HG03060 (cell line): ENCODE measurements around the gene ATP13A2.

Experiments
- ATAC-seq: cut with Tn5 transposase; IDR thresholded peaks from one replicate; pipeline ENCODE4 v1.9.1; 2021; ENCODE audit warnings: low read depth, moderate number of reproducible peaks; ENCODE audit not compliant: unreplicated experiment

Gene ATP13A2

GRCh38 chr1:17004466-17005364 is 7.0 kb downstream of the ATP13A2 start:
- no peak for ATAC-seq

DNA sequence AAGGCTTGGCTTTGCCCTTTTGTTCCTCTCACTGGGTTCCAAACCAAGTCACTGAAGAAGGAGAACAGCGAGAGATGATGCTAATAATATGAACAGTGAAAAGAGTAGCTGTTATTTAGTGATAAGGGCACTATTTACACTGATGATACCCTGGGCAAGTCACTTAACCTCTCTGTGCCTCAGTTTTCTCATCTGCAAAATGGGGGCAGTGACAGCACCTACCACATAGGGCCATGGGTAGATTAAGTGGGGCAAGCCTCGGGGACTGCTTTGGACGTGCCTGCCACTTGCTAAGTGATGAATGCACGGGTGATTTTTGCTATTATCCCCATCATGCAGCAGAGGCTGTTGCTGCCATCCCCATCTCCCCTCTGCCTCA is 9.2 kb downstream of the ATP13A2 start:
- no peak for ATAC-seq

- no peak for ATAC-seq
These were observed 9.8 kb downstream of the ATP13A2 start for GRCh38 chr1:17001760-17002523.

DNA sequence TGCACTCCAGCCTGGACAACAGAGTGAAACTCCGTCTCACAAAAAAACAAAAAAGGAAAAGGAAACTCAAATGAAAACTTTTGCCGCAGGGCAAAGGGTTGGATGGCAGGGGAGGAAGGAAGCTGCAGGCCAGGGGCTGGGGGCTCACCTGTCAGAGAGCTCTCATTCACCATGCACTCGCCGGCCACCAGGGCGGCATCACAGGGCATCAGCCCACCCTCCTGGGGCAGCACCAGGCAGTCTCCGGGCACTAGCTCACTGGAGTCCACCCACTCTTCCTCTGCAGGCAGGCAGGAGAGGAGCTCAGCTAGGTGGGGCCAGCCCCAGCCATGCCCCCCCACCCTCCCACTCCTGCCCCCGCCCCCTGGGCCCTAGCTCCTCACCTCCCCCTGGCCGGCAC is 11.9 kb downstream of the ATP13A2 start:
- no peak for ATAC-seq

DNA sequence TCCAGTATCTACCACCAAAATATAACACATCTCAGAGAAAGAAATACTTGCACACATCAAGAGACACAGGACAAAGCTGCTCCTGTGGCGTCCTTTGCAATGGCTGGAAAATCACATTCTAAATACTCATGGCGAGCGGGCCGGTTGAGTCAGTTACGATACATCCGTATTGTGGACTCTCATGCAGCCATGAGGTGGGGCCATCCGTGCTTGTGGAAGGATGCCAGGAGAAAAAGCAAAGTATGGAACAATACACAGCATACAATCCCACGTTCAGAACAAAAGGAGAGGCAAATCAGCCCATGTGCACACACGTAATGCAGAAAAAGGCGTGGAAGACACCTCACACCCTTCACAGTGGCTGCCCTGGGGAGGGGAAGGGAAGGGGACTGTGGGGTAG is 13.1 kb downstream of the ATP13A2 start:
- no peak for ATAC-seq

DNA sequence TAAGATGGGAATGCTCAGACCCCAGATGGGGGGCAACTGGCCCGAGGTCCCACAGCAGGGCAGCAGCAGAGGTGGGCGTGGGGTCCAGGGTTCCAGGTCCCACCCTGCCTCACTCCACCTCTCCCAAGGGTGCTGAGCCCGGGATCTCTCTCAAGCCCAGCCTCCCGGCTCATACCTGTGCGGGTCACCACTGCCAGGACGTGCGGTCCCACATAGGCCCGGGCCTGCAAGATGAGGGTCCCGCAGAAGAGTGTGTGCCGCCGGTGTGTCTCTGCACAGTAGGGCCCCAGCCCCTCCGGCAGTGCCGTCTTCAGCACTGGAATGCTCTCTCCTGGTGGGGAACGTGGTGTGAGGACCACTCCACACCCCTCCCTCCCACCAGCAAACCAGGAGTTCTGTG is 14.9 kb downstream of the ATP13A2 start:
- ATAC-seq = no peak

DNA sequence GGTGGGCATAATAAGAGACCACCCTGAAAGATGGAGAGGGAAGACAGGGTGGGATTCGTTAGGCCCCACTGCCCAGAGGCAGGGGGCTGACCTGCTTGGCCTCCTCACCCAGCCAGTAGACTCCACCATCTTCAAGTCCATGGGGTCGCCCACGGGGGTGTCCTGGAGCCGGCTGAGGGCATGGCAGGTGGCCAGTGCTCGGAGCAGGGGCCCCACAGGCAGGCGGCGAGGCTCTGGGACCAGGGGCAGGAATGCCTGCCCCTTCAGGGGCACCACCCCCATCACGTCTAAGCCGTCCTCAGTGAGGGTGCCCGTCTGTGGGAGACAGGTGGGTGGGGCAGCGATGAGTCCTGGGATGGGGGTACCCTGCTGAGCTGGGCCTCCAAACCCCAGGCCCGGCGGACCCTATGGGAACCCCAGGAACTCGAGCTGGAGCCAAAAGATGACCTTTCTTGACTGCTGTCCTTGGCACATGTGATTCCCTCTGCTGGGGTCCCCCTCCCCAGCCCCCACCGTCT is 18.1 kb downstream of the ATP13A2 start:
- ATAC-seq = no peak

- ATAC-seq = no peak
These were observed 19.1 kb downstream of the ATP13A2 start for GRCh38 chr1:16992675-16993074.

DNA sequence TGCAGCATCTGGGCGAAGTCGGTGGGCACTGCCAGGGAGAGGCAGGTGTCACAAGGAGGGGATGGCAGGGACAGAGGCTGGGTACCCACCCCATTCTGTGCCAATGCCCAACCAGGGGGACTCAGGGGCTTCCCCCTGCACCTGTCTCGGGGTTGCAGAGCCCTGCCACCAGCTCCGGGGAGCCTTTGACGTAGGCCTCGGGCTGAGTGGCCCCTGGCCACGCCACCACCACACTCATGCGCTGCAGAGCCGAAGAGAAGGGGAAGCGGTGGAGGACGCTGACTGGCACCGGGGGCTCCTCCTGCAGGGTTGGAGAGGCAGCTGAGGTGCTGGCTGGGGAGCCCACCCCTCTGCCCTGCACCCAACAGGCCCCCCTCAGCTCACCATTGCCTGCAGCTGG is 19.6 kb downstream of the ATP13A2 start:
- ATAC-seq = no peak

DNA sequence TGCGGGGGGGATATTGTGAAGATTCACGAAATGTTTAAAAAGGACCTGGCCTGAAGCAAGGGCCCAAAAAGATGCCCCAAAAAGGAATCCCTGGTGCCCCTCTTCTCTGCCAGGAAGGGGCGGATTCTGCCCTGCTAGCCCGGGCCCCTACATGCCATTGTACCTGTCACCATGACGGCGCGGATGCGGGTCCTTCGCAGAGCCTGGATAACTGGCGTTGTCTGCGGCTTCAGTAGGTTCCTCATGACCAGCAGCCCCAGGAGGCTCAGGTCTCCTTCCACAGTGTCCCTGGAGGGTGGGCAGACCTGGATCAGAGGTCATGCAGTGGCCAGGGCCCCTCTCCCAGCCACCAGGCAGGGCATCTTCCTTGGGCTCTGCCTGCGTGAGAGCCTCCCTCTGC is 20.2 kb downstream of the ATP13A2 start:
- no peak for ATAC-seq

DNA sequence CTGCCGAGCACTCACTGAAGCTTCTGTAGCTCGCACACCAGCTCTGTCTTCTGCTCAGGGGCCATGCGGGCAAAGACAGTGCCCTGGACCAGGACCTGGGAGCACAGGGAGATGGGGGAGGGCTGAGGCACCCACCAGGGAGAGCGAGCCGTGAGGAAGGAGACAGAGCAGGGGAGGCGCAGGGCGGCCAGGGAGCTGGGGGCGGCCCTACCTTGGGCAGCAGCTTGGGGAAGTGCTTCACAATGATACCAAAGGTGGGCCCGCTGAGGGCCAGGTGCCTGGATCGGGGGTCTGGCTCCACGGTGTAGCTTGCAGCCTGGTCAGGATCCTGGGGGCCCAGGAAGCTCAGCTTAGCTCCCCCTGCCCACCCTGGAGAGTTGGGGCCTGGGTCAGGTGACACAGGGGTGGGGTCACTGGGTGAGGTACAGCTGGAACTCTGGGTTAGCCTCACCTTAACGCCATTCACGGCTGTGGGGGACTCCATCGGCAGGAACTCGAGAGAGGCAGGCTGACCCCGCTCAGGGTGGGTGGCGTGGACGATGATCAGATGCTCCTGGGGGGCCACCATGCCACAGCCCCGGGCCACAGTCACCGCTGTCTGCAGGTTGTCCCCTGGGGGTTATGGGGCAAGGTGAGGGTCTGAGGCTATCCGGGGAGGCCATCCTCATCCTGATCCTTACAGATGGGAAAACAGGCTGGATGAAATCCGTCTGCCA is 21.9 kb downstream of the ATP13A2 start:
- ATAC-seq = no peak

GRCh38 chr1:16988210-16988609 is 23.5 kb downstream of the ATP13A2 start:
- no peak for ATAC-seq

- ATAC-seq = no peak
These were observed 24.8 kb downstream of the ATP13A2 start for GRCh38 chr1:16986962-16987361.

- ATAC-seq = no peak
These were observed 25.2 kb downstream of the ATP13A2 start for GRCh38 chr1:16986560-16986959.

DNA sequence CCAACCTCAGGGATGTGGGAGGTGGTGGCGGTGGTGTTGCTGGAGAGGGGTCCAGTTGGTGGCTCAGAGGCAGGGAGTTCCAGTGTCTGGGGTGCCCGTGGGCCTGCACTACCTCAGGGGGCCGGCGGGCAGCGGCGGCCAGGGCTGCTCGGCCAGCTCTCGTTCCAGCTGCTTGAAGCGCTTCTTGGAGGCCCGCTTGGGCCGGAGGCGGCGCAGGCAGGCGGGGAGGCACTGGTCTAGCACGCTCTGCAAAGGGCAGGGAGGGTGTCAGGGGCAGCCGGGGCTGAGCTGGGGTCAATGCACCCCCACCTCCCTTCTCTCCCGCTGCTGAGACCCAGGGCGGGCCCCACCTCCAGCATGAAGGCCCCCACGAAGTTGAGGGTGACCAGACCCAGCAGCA is 25.6 kb downstream of the ATP13A2 start:
- ATAC-seq = no peak

GRCh38 chr1:16984717-16985116 is 27.0 kb downstream of the ATP13A2 start:
- ATAC-seq = no peak

DNA sequence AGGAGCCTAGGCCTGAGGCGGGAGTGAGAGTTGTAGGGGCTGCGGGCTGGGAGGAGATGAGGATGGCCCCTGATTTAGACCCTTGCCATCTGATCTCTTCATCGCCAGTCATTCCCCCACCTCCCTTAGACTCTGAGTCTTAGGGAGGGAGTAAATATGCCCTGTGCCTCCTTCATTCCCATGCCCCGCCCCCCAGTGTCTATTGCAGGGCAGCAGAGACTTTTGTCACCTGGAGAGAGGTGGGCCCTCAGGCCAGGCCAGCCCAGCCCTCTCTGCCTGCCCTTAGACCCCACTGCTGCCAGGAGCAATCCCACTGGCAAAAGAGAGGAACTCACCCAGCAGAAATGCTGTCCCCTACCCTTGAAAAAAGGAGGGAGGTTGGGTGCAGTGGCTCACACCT is 28.1 kb downstream of the ATP13A2 start:
- no peak for ATAC-seq

- ATAC-seq = no peak
These were observed 28.8 kb downstream of the ATP13A2 start for GRCh38 chr1:16982902-16983301.

DNA sequence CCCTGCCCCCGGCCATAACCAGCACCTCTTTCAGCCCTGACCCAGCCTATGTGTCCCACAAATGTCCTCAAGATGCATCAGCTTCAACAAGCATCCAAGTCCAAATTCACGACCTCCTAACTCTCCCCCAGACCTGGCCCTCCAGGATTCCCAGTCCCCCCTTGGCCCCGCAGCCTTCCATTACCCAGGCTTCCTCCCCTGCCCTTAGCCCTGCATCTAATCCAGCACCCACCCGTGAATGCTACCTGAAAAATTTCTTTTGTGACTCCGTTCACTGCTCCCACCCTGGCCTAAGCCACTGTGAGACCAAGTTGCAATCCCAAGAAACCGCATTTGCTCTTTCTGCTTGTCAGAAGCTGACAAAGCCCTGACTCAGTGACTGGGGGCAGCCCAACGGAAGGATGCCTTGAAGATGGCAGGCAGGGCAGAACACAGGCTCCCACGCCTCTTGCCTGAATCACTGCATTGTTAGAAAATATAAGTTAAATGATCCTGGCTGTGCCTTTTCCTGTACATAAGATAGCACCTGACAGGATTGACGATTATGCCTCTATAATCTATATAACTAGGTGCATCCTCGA is 30.4 kb downstream of the ATP13A2 start:
- ATAC-seq = no peak

DNA sequence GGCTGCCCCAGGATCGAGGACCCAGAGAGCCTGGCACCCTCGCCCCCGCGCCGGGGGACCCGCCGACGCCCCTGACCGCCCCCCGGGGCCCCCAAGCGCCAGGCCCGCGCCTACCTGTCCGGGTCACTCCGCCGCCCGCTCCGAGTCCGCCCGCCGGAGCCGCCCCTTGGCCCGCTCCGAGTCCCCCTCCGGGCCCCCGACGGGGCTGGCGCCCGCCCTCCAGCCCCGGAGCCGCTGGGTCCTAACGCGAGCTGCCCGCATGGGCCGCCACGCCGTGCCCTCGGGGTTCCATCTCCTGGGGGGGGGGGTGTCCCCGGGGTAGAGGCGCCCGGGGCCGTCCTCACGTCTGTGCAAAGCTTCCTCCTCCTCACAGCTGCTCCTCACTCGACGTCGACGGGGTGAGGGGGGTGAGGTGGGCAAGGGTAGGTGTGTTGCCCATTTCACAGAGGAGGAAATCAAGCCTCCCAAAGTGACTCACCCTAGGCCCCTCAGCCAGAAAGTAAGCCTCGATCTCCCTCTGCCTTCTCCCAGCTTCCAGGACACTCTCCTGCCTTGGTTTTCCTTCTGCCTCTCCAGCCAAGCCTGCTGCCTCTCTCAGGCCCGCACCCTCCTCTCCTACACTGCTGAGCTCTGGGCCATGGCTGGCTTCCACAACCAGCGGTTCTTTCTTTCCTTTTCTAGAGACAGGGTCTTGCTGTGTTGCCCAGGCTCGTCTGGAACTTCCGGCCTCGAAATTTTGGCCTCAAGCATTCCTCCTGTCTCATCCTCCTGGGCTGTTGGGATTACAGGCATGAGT is 31.1 kb downstream of the ATP13A2 start, which contains the start of gene MFAP2:
Gene MFAP2, minus strand, starts transcription at position 148 of the 796 bp plus-strand sequence. CDS start 2,347 bp downstream, outside the sequence.
- no peak for ATAC-seq
